HG02970 (cell line): ENCODE data around the gene SULF2.
"Not testable (repeated sequence)": the region's sequence is repeated elsewhere in the genome, so short reads cannot be mapped to it uniquely, and the experiment has no call there.

Source experiments
- ATAC-seq: cut with Tn5 transposase; IDR thresholded peaks from one replicate; pipeline ENCODE4 v1.9.1; 2021; ENCODE audit warnings: mild to moderate bottlenecking, moderate library complexity, moderate number of reproducible peaks; ENCODE audit not compliant: unreplicated experiment, low FRiP score

SULF2 gene

DNA sequence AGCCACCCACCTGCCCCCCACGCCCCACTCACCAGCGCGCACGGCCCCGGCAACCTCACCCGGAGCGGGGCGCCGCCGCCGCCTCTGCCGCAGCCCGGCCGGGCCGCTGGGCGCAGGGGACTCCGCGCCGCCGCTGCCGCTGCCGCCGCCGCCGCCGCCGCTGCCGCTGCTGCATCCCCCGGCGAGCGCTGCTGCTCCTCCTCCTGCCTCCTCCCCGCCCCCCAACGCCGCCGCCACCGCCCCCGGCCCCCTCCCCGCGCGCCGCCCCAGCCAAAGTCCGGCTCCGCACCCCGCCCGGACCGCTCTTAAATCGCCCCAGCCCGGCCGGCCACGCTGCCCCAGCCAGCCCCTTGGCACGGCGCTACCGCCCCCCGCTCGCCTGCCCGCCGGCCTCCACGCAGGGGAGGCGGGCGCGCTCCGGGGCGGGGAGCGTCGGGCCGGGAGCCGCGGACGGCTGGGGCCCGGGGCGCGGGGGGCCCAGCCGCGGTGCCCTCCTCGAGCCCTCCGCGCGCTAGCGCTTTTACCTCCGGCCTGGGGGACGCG lies at the start of gene SULF2:
Gene SULF2 (minus strand): TSS at position 171 of the 543 bp plus-strand sequence. CDS start 28,118 bp downstream, outside the sequence.
- no peak for ATAC-seq

DNA sequence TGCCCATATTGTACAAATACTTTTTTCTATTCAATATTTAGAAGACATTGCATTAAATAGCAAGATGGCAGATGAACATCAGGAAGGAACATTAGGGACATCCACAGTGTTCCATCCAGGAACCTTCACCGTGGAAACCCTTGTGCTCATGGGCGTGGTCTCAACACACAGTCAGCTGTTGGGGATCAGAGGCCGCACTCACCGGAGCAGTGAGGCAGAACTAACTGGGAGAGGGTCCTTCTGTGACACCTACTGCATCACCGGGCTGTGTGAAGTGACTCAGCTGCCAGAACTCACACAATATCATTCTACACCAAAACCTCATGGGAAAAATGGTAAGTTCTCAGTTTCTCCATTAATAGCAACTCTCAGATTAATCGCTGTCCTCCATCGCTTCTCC lies 46.4 kb upstream of the SULF2 start:
- ATAC-seq, result not testable (repeated sequence)

DNA sequence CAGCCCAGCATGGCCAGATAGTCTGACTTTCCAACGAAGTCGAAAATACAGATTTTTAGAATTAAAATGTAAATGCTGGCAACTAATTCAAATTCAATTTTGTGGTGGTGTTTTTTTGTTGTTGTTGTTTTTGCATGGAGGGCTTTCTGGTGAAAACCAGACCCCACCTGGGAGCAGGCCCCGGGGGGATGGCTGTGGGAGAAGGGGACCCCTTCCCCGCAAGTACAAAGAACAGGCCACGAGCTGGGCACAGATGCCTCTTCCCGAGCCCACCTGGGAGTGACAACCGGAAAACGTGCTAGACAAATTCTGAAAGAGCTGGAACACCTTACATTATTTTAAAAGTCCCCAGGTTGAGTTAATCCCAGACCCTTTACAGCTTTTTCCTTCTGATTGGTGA lies 41.4 kb upstream of the SULF2 start:
- not testable (repeated sequence) for ATAC-seq

DNA sequence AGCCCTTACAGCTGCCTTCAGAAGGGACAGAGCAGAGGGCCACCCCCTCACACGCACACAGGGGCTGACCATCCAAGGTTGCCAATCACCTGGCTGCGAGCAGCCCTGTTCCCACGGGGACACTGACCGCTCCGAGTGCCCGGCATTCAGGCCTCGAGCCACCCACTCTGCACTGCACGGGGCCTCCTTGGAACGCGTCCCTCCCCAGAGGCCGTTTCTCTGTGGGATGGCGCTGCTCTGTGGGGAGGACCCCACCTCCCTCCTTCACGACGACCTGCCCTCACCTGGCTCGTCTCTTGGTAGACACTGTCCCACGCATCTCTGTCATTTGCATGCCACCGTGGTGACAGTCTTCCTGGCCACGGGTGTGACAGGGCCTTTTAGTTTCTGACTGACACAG lies 40.7 kb upstream of the SULF2 start:
- not testable (repeated sequence) for ATAC-seq

DNA sequence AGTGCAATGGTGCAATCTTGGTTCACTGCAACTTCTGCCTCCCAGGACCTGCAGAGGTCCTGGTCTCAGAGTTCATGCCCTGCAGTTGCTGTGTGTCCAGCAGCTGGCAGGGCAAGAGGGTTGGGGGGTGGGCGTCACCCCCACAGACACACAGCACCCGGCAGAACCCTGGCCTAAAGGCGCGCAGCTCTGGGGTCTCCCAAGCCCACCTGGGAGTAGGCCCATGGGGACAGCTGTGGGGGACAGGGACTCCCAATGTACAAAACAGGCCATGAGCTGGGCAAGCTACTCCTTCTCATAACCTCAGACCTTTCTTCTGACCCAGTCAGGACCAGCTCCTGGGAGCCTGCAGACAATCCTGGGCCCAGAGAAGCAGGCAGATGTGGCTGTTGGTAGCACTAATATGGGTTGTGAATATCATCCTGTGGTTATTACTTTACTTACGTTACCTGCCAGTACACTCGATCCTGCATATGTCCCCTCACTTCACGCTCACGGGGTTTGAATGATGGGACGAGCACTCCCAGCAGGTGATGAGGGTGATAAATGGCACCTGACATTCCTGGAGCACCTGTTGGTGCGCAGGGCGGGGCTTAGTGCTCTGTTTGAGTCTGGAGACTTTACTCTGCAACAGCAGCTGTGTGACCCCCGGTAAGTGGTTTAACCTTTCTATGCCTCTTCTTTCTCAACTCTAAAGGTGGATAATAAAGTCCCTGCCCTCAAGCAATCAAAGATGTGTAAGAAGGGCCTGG lies 39.9 kb upstream of the SULF2 start:
- ATAC-seq, result no peak

DNA sequence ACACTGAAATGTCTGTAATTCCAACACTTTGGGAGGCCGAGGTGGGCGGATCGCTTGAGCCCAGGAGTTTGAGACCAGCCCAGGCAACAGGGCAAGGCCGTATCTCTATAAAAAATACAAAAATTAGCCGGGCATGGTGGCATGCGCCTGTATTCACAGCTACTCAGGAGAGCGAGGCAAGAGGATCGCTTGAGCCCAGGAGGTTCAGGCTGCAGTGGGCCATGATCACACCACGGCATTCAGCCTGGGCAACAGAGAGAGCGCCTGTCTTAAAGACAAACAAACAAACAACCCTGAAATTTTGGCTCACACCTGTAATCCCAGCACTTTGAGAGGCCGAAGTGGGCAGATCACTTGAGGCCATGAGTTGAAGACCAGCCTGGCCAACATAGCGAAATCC lies 38.7 kb upstream of the SULF2 start:
- not testable (repeated sequence) for ATAC-seq

DNA sequence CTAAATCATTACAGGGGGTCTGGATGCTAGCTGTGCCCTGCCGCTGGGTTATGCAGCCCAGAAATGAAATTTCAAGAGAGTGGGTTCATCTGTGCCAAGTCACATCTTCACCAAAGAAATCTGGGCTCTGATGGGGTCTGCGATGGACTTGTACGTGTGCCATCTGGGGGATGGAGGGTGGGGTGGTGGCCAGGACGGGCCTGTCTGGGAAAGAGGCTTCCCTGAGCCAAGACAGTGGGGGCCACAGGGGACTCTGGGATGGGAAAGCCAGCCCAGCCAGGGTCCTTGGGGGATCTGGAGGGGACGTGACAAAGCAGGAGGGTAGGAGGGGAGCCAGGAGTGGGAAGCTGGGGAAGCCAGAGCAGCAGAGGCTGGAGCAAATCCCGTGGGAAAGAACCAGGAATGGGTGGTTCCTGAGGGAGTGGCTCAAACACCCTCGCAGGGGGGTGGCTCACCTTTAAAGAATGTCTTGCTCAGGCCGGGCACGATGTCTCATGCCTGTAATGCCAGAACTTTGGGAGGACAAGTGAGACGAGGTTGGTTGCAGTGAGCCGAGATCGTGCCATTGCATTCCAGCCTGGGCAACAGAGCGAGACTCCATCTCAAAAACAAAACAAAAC lies 36.3 kb upstream of the SULF2 start:
- ATAC-seq, result no peak

DNA sequence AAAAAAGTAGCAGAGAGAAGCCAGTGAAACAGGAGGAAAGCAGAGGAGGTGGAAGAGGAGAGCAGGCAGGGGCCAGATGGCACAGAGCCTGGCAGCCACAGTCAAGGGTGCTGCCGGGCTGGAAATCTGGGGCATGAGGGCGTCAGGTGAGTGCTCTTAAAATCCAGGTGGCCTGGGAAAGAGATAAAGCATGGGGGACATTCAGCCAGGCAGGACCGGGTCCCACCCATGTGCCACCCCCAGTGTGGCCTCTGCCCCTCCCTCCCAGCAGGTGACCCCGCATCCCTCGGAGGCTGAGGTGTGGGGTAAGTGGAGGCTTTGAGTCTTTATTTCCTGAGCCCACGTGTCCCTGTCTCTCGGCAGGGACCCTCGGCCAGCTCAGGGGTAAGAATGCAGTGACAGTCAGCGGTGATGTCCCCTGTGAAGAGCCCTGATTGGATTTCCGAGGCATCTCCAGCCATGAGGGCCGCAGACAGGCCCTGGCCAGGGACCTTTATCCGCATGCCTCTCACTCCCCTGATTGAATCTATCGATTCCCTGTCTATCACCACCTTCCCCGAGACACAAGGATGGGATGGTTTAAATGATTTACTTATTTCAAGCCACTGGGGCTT lies 33.8 kb upstream of the SULF2 start:
- no peak for ATAC-seq

DNA sequence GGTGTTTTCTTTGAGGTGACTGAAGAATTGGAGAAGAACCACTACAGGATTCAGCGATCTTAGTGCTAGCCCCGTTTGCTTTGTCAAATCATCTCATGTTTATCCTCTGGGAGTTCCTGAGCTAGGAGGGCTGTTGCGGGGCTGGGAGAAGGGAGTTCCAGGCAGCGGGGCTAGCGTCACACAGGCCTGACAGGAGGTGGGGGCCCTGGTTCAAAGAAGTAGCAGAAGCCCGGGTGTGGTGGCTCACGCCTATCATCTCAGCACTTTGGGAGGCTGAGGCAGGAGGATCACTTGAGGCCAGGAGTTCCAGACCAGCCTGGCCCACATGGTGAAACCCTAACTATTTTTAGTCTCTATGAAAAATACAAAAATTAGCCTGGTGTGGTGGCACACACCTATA lies 33.2 kb upstream of the SULF2 start:
- ATAC-seq, result no peak

DNA sequence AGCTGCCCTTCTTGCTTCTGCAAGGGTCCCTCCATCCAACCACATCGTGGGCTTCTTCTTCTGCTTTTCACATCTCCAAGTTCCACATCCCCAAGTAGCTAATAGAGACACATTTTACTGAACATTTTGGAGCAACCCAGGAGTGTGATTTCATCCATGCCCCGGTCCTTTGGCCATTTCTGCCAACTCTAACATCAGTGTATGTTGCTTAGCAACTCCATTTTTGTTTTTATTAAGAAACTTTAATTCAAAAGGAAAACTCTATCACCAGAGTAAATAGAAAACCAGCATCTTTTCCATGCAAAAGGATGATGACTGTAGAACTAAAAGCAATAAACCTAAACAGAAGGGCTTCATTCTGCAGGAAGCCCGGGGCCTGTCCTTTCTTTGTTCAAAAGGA lies 32.7 kb upstream of the SULF2 start:
- no peak for ATAC-seq

DNA sequence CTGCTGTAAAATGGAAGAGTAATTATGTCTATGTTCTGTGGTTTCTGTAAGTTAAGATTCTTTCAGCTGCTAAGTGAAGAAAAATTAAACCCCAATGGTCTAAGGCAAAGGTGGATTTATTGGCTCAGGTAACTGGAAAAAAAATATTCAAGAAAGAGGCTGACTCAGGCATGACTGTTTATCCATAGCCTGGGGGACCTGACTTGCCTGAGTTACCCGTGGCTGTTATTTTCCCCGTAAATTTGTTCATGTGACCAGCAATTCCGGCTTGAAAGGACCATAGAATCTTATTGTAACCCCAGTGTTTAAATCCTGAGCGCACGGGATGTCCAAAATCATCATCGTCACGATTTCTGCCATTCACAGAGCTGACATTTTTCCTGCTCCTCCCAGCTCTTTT lies 32.3 kb upstream of the SULF2 start:
- no peak for ATAC-seq

DNA sequence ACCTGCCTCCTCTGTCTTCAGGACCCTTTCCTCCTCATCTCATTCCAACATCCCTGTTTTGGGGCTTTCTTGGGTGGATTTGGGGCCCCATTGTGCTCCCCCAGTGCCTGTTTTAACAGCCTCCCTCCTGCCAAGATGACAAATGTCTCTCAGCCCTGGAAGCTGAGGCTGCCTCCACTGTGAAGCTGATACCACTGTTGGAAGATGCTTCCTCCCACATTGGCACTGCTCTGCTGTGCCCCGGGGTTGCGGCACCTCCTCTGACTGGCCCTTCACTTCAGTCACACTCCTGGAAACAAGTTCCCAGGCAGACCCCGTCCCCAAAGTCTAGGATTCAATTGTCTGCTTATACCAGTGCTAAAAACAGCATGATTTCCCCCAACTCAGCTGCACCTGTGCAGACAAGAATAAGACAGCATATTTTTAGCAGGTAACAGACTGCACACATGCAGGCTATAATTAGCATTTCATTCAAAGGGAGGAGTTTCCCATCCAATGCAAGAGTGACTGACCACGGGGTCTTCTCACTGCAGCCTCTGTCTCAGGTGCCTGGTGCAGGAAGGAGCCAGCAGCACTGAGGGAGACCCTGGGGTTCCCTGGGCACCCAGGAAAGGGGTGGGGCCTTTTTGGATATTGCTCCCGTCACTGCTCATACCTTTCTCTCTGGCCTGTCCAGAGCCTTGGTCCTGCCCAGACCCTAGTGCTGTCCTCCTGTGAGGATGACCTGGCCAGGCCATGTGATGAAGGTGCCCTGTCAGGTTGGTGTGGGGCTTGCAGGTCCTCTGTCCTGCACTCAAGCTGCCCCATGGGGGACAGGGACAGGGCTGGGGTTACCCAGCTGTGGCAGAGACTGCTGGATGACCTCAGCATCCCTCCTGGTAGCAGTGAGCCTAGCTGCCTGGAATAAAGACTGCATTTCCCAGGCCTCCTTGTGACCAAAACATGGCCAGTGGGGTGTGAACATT lies 31.5 kb upstream of the SULF2 start:
- no peak for ATAC-seq

DNA sequence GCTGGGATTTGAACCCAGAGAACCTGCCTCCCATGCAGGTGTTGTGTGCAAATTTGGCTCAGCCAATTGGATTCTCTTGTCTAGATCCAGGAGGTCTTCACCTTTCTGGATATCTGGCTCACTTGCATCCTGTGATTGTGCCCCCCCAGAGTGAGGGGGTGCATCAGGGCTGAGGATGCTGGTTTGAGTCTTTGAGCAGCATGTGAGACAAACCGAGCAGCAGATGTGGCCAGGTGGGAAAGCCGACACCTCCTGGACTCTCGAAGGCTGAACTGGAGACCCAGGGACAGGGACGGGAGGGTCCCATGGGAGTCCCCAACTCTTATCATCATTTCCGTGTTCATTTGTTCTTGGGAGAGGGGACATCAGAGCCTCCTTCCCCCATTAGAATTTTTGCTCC lies 30.6 kb upstream of the SULF2 start:
- ATAC-seq, result no peak

DNA sequence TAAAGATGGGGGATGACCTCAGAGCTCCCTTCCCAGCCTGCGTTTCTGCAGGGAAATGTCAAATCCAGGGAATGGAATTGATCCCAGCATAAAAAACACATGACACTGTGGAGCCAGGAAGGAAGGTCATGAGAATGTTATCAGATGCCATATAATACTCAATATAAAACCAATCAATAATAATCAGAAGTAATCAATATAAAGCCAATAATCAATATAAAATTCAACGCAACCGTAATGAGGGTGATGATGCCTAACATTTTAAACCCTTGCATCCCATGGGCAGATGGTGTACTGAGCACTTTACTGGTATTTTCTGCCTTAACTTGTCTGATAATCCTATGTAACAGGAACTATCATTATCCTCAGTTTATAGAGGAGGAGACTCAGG lies 30.1 kb upstream of the SULF2 start:
- no peak for ATAC-seq

DNA sequence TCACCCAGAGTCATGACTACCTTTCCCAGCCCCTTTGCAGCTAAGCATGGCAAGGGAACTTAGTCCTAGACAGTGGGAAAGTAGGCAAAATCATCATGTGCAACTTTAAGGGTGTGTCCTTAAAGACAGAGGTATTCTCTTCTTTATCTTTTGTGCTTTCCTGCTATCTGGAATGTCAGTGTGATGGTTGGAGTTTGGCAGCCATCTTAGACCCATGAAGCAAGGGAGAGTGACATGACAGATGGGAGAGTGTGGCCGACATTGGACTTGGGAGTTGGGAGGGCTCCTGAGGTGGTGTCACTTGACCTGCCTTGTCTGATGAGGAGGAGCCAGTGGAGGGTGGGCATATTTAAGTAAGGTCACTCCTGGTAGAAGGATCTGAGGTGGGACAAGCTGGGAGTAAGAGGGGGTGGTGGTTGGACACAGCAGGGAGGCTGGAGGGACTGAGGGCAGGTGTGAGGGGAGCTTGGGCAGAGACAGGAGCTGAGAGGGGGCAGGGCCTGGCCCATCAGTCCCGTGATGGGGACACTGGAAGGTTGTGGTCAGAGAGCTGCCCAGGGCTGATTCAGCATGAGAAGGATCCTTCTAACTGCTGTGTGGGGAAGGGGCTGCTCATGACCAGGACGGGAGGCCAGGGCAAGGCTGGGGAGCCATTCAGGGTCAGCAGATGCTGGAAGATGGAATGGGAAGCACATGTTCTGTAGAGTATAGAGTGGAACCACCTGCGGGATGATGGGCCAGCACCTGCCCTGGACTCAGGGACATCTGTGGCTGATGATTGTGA lies 29.5 kb upstream of the SULF2 start:
- no peak for ATAC-seq

DNA sequence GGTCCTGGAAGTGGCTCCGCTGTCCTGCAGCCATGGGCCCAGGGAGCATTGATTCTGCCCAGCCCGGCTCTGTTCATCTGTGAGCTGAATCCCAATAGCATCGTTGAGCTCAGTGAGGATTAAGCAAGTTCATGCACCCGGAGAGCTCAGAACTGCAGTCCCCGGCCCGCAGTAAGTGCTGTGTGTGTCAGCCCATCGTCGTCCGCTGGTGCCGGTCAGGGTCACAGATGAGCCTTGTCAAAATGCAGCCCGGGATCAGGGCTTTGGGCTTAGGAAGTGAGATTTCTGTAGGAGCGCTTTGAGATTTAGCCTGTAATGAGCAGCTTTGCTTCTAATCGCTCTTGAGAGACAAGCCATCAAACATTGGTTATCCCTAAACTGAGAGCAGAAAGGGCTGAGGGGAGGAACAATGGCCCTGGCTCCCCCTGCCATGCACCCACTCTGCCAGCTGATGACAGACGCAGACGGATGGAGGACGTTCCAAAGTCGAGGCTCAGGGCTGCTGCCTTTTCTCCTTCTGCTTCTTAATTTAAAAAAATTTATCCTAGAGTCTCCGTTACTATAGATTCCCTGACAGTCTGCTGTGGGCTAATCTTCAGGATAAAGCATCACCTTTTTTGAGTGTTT lies 25.6 kb upstream of the SULF2 start:
- no peak for ATAC-seq

DNA sequence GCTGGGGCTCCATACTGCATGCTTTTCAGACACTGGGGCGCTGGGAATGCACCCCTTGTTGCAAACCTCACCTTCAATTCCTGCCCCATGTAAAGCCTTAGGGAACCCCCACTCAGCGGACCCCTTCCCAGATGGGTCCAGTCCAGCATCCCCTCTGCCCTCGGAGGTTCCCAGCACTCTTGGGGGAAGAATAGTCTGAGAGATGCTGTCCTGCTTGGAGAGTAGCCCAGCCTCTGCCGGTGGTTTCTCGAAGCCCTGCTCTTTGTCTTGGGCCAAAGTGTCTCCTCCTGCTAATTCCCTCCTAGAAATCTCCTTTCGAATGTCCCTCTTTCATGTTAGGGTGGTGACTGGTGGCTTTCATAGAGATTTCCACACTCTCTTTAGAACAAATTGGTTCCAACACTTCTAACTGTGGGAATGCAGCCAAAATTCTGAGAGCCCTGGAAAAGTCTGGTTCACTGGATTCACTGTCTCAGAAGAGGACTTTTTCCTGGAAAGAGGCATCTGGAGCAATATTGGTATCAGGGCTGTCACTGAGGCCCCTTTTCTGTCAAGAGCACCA lies 24.9 kb upstream of the SULF2 start:
- no peak for ATAC-seq

DNA sequence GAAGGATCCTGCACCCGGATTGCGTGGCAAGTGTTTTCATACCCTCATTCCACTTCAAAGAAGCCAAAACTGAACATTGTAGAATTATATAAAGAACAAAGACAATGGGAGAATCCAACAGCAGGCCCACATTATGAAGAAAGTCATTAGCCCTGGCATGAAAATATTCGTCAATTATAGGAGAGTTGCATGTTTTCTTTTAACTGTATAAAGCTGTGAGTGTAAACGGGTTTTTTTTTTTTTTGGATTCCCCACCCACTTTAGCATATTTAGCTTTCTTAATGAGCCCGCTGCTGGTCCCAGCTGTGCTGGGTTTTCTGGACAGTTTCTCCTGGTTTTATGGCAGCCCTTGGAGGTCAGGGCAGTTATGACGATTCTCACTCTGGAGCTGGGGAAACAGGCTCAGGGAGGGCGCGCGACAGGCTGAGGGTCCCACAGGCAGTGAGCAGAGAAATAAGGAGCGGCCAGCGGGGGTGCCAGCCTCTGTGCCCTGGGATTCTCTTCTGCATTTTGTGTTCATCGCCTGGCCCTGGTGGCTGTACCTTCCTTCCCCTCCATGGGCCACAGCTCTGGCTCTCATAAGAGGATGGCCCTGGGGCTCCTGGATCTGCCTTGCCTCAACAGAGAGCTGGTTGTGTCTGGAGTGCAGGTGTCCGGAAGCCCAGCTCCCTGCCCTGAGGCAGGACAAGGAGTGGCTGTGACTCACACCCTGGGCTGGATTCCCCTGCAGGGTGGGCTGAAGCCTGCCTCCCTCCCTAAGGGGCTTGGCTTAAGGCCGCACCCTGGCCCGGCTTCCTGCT lies 24.1 kb upstream of the SULF2 start:
- no peak for ATAC-seq
